OCI-M2 (cell line): ENCODE measurements around the gene TSPAN12.

Source experiments
- DNase-seq: peaks from one replicate; lab custom pipeline; 2025; ENCODE audit not compliant: unreplicated experiment; lab: John Stamatoyannopoulos, UW

TSPAN12 gene

GRCh38 chr7:120843109-120843508, 14.8 kb downstream of the TSPAN12 start:
- DNase-seq, result no peak

- no peak for DNase-seq
Measured at GRCh38 chr7:120842121-120842621, 15.8 kb downstream of the TSPAN12 start.

- DNase-seq, result no peak
Measured at GRCh38 chr7:120841608-120842007, 16.3 kb downstream of the TSPAN12 start.

GRCh38 chr7:120838281-120838682, 19.7 kb downstream of the TSPAN12 start:
- no peak for DNase-seq

GRCh38 chr7:120837599-120837998, 20.3 kb downstream of the TSPAN12 start:
- DNase-seq, result no peak

GRCh38 chr7:120836556-120837115, 21.3 kb downstream of the TSPAN12 start:
- DNase-seq, result no peak

GRCh38 chr7:120834726-120835125, 23.2 kb downstream of the TSPAN12 start:
- DNase-seq, result no peak

- DNase-seq, result no peak
Measured at GRCh38 chr7:120833546-120833945, 24.4 kb downstream of the TSPAN12 start.

- DNase-seq, result no peak
Measured at GRCh38 chr7:120832803-120833202, 25.1 kb downstream of the TSPAN12 start.

GRCh38 chr7:120831260-120831659, 26.7 kb downstream of the TSPAN12 start:
- DNase-seq, result no peak

- no peak for DNase-seq
Measured at GRCh38 chr7:120829487-120829886, 28.5 kb downstream of the TSPAN12 start.

- no peak for DNase-seq
Measured at GRCh38 chr7:120828528-120828927, 29.4 kb downstream of the TSPAN12 start.

GRCh38 chr7:120827371-120828118, 30.4 kb downstream of the TSPAN12 start:
- no peak for DNase-seq

GRCh38 chr7:120825576-120825975, 32.4 kb downstream of the TSPAN12 start:
- DNase-seq, result no peak

- no peak for DNase-seq
Measured at GRCh38 chr7:120825152-120825551, 32.8 kb downstream of the TSPAN12 start.

GRCh38 chr7:120819861-120820260, 38.1 kb downstream of the TSPAN12 start:
- DNase-seq, result no peak

- no peak for DNase-seq
Measured at GRCh38 chr7:120817851-120818250, 40.1 kb downstream of the TSPAN12 start.

GRCh38 chr7:120814253-120814939, 43.5 kb downstream of the TSPAN12 start:
- DNase-seq, result no peak

GRCh38 chr7:120813546-120814252, 44.2 kb downstream of the TSPAN12 start:
- no peak for DNase-seq

GRCh38 chr7:120813089-120813488, 44.9 kb downstream of the TSPAN12 start:
- DNase-seq, result no peak

- DNase-seq, result no peak
Measured at GRCh38 chr7:120809260-120809659, 48.7 kb downstream of the TSPAN12 start.
